DND-41 (cell line): ENCODE measurements around the gene LEMD1.

Experiments
- CTCF ChIP-seq: IDR thresholded peaks from 2 replicates; pipeline ENCODE4 v1.5.1; 2012; ENCODE audit warnings: borderline replicate concordance, low read length, moderate library complexity, mild to moderate bottlenecking; ENCODE audit not compliant: poor library complexity, severe bottlenecking; ENCODE audit errors: extremely low read depth
- EZH2 ChIP-seq: IDR thresholded peaks from 3 replicates; pipeline ENCODE4 v1.6.1; 2012; ENCODE audit warnings: borderline replicate concordance, low read depth, mild to moderate bottlenecking, moderate library complexity, low read length, inconsistent platforms; ENCODE audit not compliant: severe bottlenecking

- TF ChIP-seq CTCF (no peak), EZH2 (no peak)
Measured at GRCh38 chr1:205398586-205398985, 23.3 kb downstream of the LEMD1 start.
